Astrocyte (in vitro differentiated cells and primary cell): ENCODE results near the gene TYR. TPM values are rescaled to one million over a fixed set of nuclear protein-coding genes. Genes with fewer than 3 reads are reported as not detected.

Source experiments
- DNase-seq: peaks from one replicate; pipeline ENCODE4 v3.0.0-alpha.2; 2010; ENCODE audit warnings: low read depth
- FAIRE-seq: peaks from 2 replicates; lab custom pipeline; 2011; peaks lifted over from hg19 to GRCh38; lab: Jason Lieb, UNC
- H2AFZ ChIP-seq: 2 replicates; pipeline ENCODE4 v1.6.0; 2012; ENCODE audit warnings: low read depth, low read length, inconsistent platforms
- H3K27ac ChIP-seq: 2 replicates; pipeline ENCODE4 v1.5.1; 2011; ENCODE audit warnings: low read depth, low read length, inconsistent platforms
- H3K27me3 ChIP-seq: 2 replicates; pipeline ENCODE4 v1.6.0; 2011; ENCODE audit warnings: low read length, inconsistent platforms; ENCODE audit not compliant: insufficient read depth
- H3K36me3 ChIP-seq: 2 replicates; pipeline ENCODE4 v1.5.1; 2011; ENCODE audit warnings: low read length, inconsistent platforms; ENCODE audit not compliant: insufficient read depth
- H3K4me1 ChIP-seq: 2 replicates; pipeline ENCODE4 v1.5.1; 2011; ENCODE audit warnings: low read length, inconsistent platforms; ENCODE audit not compliant: insufficient read depth
- H3K4me2 ChIP-seq: 2 replicates; pipeline ENCODE4 v1.6.0; 2012; ENCODE audit warnings: low read length, inconsistent platforms
- H3K4me3 ChIP-seq: 2 replicates; pipeline ENCODE4 v1.5.1; 2011; ENCODE audit warnings: low read depth, mild to moderate bottlenecking, low read length, inconsistent platforms; ENCODE audit not compliant: insufficient read depth
- H3K79me2 ChIP-seq: 2 replicates; pipeline ENCODE4 v1.6.0; 2012; ENCODE audit warnings: mild to moderate bottlenecking, low read length, inconsistent platforms; ENCODE audit not compliant: insufficient read depth
- H3K9ac ChIP-seq: 2 replicates; pipeline ENCODE4 v1.6.0; 2012; ENCODE audit warnings: mild to moderate bottlenecking, low read length, inconsistent platforms
- H3K9me3 ChIP-seq: 2 replicates; pipeline ENCODE4 v1.5.1; 2012; ENCODE audit warnings: low read depth, mild to moderate bottlenecking, low read length, inconsistent platforms; ENCODE audit not compliant: insufficient read depth
- H4K20me1 ChIP-seq: 2 replicates; pipeline ENCODE4 v1.6.0; 2012; ENCODE audit warnings: low read length, inconsistent platforms; ENCODE audit not compliant: insufficient read depth
- H3K27ac Mint-ChIP-seq: one replicate; pipeline ENCODE4 v1.8.0; 2021; ENCODE audit warnings: mild to moderate bottlenecking, mixed read lengths; ENCODE audit not compliant: unreplicated experiment
- H3K27me3 Mint-ChIP-seq: one replicate; pipeline ENCODE4 v1.8.0; 2021; ENCODE audit warnings: low read depth, mixed read lengths; ENCODE audit not compliant: unreplicated experiment
- H3K36me3 Mint-ChIP-seq: one replicate; pipeline ENCODE4 v1.8.0; 2021; ENCODE audit warnings: low read depth, mixed read lengths; ENCODE audit not compliant: unreplicated experiment
- H3K4me1 Mint-ChIP-seq: one replicate; pipeline ENCODE4 v1.8.0; 2021; ENCODE audit warnings: low read depth, mixed read lengths; ENCODE audit not compliant: unreplicated experiment
- H3K4me3 Mint-ChIP-seq: one replicate; pipeline ENCODE4 v1.8.0; 2021; ENCODE audit warnings: mild to moderate bottlenecking, moderate library complexity, mixed read lengths; ENCODE audit not compliant: unreplicated experiment
- H3K9me3 Mint-ChIP-seq: one replicate; pipeline ENCODE4 v1.8.0; 2021; ENCODE audit warnings: mild to moderate bottlenecking, mixed read lengths; ENCODE audit not compliant: unreplicated experiment
- EZH2 ChIP-seq: IDR thresholded peaks from 2 replicates; pipeline ENCODE4 v1.6.1; 2012; ENCODE audit warnings: mild to moderate bottlenecking, low read length, inconsistent platforms; ENCODE audit not compliant: insufficient read depth
- total RNA-seq: library from RNA; stranded (reverse); gene quantifications from 2 replicates; pipeline ENCODE4 v1.2.1, GENCODE V29; 2021
- TF ChIP-seq, protein P1 (sequence below): IDR thresholded peaks from 2 replicates; pipeline ENCODE4 v1.5.1; 2011; ENCODE audit warnings: low read depth, mild to moderate bottlenecking, inconsistent platforms, low read length, moderate library complexity; ENCODE audit not compliant: insufficient read depth

TYR gene
- total RNA-seq, 1 donor from 2014 or later: not detected

DNA sequence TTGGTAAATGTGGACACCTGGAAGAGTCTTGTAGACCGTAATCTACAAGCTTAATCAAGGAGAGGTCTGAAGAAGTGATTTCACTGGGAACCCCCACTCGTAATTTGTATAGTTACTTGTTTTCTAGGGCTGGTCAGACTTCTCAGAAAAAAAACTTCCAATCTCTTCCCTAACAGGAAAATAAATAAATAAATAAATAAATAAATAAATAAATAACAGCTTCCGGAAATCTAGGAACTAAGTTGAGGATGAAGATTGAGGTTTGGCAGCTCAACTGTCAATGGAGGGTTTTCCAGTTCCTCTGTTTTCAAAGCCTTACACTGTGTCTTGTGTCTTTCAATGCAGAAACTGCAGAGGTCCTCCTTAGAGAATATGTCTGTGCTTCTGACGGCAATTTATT, 17.7 kb upstream of the TYR start:
- Histone ChIP-seq H2AFZ (no peak overlapping the region), H3K36me3 (no peaks in the 10 kb centered on the region), H3K27ac (no peak overlapping the region), H3K4me3 (no peak overlapping the region), H3K4me1 (no peaks in the 10 kb centered on the region), H4K20me1 (no peaks in the 10 kb centered on the region), H3K27me3 (no peaks in the 10 kb centered on the region), H3K4me2 (no peak overlapping the region), H3K9ac (no peak overlapping the region), H3K79me2 (no peaks in the 10 kb centered on the region), H3K9me3 (no peaks in the 10 kb centered on the region)
- no peak for FAIRE-seq
- Mint-ChIP-seq H3K4me1 (no peaks in the 10 kb centered on the region), H3K36me3 (no peaks in the 10 kb centered on the region), H3K9me3 (no peaks in the 10 kb centered on the region), H3K27me3 (no peaks in the 10 kb centered on the region), H3K27ac (no peak overlapping the region), H3K4me3 (no peak overlapping the region)
- TF ChIP-seq, protein P1, sequence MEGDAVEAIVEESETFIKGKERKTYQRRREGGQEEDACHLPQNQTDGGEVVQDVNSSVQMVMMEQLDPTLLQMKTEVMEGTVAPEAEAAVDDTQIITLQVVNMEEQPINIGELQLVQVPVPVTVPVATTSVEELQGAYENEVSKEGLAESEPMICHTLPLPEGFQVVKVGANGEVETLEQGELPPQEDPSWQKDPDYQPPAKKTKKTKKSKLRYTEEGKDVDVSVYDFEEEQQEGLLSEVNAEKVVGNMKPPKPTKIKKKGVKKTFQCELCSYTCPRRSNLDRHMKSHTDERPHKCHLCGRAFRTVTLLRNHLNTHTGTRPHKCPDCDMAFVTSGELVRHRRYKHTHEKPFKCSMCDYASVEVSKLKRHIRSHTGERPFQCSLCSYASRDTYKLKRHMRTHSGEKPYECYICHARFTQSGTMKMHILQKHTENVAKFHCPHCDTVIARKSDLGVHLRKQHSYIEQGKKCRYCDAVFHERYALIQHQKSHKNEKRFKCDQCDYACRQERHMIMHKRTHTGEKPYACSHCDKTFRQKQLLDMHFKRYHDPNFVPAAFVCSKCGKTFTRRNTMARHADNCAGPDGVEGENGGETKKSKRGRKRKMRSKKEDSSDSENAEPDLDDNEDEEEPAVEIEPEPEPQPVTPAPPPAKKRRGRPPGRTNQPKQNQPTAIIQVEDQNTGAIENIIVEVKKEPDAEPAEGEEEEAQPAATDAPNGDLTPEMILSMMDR: no peak
- TF ChIP-seq EZH2: no peak
- no peak for DNase-seq

DNA sequence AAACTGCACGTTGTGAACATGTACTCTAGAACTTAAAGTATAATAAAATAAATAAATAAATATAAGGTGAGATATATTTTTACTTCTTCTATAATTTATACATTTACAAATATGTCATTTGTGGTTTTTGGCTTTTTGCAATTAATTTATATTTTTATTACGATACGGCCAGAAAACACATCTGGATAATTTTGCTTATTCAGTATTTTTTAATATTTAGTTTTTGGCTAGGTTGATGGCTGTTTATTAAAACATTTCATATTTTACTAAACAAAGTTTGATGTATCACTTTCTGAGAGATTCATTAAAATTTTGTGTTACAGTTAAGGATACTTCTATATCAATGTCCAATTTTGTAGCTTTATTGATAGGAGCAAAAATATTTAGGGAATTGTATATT, 15.7 kb upstream of the TYR start:
- no peak overlapping the region for H3K4me3 ChIP-seq
- Mint-ChIP-seq H3K27ac (no peak overlapping the region), H3K9me3 (no peaks in the 10 kb centered on the region), H3K36me3 (no peaks in the 10 kb centered on the region), H3K4me1 (no peaks in the 10 kb centered on the region), H3K27me3 (no peaks in the 10 kb centered on the region), H3K4me3 (no peak overlapping the region)
- no peaks in the 10 kb centered on the region for H4K20me1 ChIP-seq
- no peaks in the 10 kb centered on the region for H3K4me1 ChIP-seq
- no peak overlapping the region for H3K4me2 ChIP-seq
- no peaks in the 10 kb centered on the region for H3K36me3 ChIP-seq
- no peak for TF ChIP-seq EZH2
- TF ChIP-seq, protein P1: no peak
- H3K27ac ChIP-seq: no peak overlapping the region
- no peaks in the 10 kb centered on the region for H3K27me3 ChIP-seq
- H3K79me2 ChIP-seq: no peaks in the 10 kb centered on the region
- no peaks in the 10 kb centered on the region for H3K9me3 ChIP-seq
- FAIRE-seq (no peak), DNase-seq (no peak)
- H2AFZ ChIP-seq: no peak overlapping the region
- H3K9ac ChIP-seq: no peak overlapping the region

GRCh38 chr11:89163686-89164085, 14.0 kb upstream of the TYR start:
- TF ChIP-seq, protein P1: no peak
- no peak for TF ChIP-seq EZH2
- Histone ChIP-seq H2AFZ (no peak overlapping the region), H3K4me2 (no peak overlapping the region), H3K4me3 (no peak overlapping the region), H4K20me1 (no peaks in the 10 kb centered on the region), H3K4me1 (no peaks in the 10 kb centered on the region), H3K27me3 (no peaks in the 10 kb centered on the region), H3K9ac (no peak overlapping the region), H3K36me3 (no peaks in the 10 kb centered on the region), H3K79me2 (no peaks in the 10 kb centered on the region), H3K27ac (no peak overlapping the region), H3K9me3 (no peaks in the 10 kb centered on the region)
- no peak overlapping the region for H3K27ac Mint-ChIP-seq
- H3K9me3 Mint-ChIP-seq: no peaks in the 10 kb centered on the region
- H3K4me3 Mint-ChIP-seq: no peak overlapping the region
- no peaks in the 10 kb centered on the region for H3K4me1 Mint-ChIP-seq
- H3K36me3 Mint-ChIP-seq: no peaks in the 10 kb centered on the region
- DNase-seq: no peak
- FAIRE-seq: no peak
- no peaks in the 10 kb centered on the region for H3K27me3 Mint-ChIP-seq
